ENCODE results near the gene ARHGDIA.

Gene ARHGDIA

GRCh38 chr17:81905993-81906392 lies 34.9 kb upstream of the ARHGDIA start:
- DNase-seq, result no peak

GRCh38 chr17:81905424-81905875 lies 34.3 kb upstream of the ARHGDIA start:
- no peak for DNase-seq

- DNase-seq, result no peak
Measured at GRCh38 chr17:81904600-81905423, 33.7 kb upstream of the ARHGDIA start.

GRCh38 chr17:81903896-81904599 lies 32.9 kb upstream of the ARHGDIA start:
- DNase-seq, result no peak

- no peak for DNase-seq
Measured at GRCh38 chr17:81903415-81903831, 32.3 kb upstream of the ARHGDIA start.

GRCh38 chr17:81902653-81903414 lies 31.7 kb upstream of the ARHGDIA start:
- no peak for DNase-seq

GRCh38 chr17:81902023-81902652 lies 31.0 kb upstream of the ARHGDIA start, which contains the start of gene NPB:
TSS of gene NPB (plus strand) at chr17:81902238. CDS start at chr17:81902278, 40 bp downstream.
- no peak for DNase-seq

GRCh38 chr17:81901167-81902022 lies 30.3 kb upstream of the ARHGDIA start:
- no peak for DNase-seq

- DNase-seq, result no peak
Measured at GRCh38 chr17:81900181-81900820, 29.2 kb upstream of the ARHGDIA start.

GRCh38 chr17:81899514-81900166 lies 28.5 kb upstream of the ARHGDIA start:
- no peak for DNase-seq

GRCh38 chr17:81898885-81899284 lies 27.7 kb upstream of the ARHGDIA start:
- no peak for DNase-seq

- DNase-seq, result no peak
Measured at GRCh38 chr17:81898029-81898866, 27.1 kb upstream of the ARHGDIA start.

GRCh38 chr17:81895400-81895799 lies 24.3 kb upstream of the ARHGDIA start:
- no peak for DNase-seq

- DNase-seq, result no peak
Measured at GRCh38 chr17:81891303-81891552, 20.1 kb upstream of the ARHGDIA start.

- no peak for DNase-seq
Measured at GRCh38 chr17:81890447-81891302, 19.5 kb upstream of the ARHGDIA start.

GRCh38 chr17:81889602-81890001 lies 18.5 kb upstream of the ARHGDIA start:
- no peak for DNase-seq

- DNase-seq, result no peak
Measured at GRCh38 chr17:81888988-81889595, 18.0 kb upstream of the ARHGDIA start.

All from right forelimb (tissue), 1 donor.